Testis (tissue), 3 donors: ENCODE measurements around the gene PSAP. TPM values are rescaled to one million over a fixed set of nuclear protein-coding genes. Genes with fewer than 3 reads are reported as not detected.
A peak's percentile ranks its signal among the peaks of the same experiment; 100 is the strongest.

Source experiments
- DNase-seq: peaks from one replicate; pipeline ENCODE4 v3.0.0-alpha.2; 2019
- H3K27ac ChIP-seq, 2 donors: fragments of 200-600 bp; sonication (generic); one replicate each; pipeline ENCODE4 v1.5.1; 2019
- H3K27me3 ChIP-seq: fragments of 200-600 bp; sonication (generic); one replicate; pipeline ENCODE4 v1.5.1; 2019
- H3K36me3 ChIP-seq: fragments of 200-600 bp; sonication (generic); one replicate; pipeline ENCODE4 v1.5.1; 2017; ENCODE audit warnings: low read depth; ENCODE audit errors: missing control alignments
- H3K4me1 ChIP-seq: fragments of 200-600 bp; sonication (generic); one replicate; pipeline ENCODE4 v1.5.1; 2019
- H3K4me3 ChIP-seq, 2 donors: fragments of 200-600 bp; sonication (generic); one replicate each; pipeline ENCODE4 v1.5.1; 2017 to 2019
- H3K9me3 ChIP-seq: fragments of 200-600 bp; sonication (generic); one replicate; pipeline ENCODE4 v1.5.1; 2017
- CTCF ChIP-seq, 3 experiments: fragments of 450-650 bp in 2 of 3; fragments of 200-600 bp in 1 of 3; sonication (generic) in 1 of 3; IDR thresholded peaks; one replicate each; pipeline ENCODE4 v1.5.1; 2016 to 2019; ENCODE audit warnings: antibody characterized with exemption in 3 of 3, mild to moderate bottlenecking in 2 of 3, moderate library complexity in 1 of 3
- POLR2A ChIP-seq: fragments of 450-650 bp; IDR thresholded peaks from one replicate; pipeline ENCODE4 v1.6.1; 2017; ENCODE audit warnings: antibody characterized with exemption, mild to moderate bottlenecking, moderate library complexity
- WGBS, 2 donors: methylation state at CpG; one replicate each; pipeline ENCODE4 v1.1.5; 2018; 5-methylcytosine and 5-hydroxymethylcytosine counted together
- intact Hi-C: fragments of 100-400 bp; cut with DNase I; formaldehyde crosslinking; loops from one replicate; pipeline ENCODE4 v1.15.1; 2023; ENCODE audit warnings: low total_unique reads
- polyA plus RNA-seq: library from polyadenylated mRNA; stranded (reverse); fragments of 350-450 nt; fragmentation: Illumina TruSeq; extraction: RNeasy Lipid Tissue Mini Kit (QIAGEN cat#74804); gene quantifications from one replicate; pipeline ENCODE4 v1.2.3, GENCODE V29; 2014; ENCODE audit warnings: low read depth, low replicate concordance; ENCODE audit not compliant: insufficient read depth
- total RNA-seq, 2 donors: library from RNA; depleted of rRNA; stranded (reverse); fragments of >200 nt; gene quantifications; one replicate each; pipeline ENCODE4 v1.2.3, GENCODE V29; 2016

Gene PSAP
- total and polyA plus RNA-seq, 3 donors from 2014 or later, result 1,011 to 1,399 (median 1,346) TPM

DNA sequence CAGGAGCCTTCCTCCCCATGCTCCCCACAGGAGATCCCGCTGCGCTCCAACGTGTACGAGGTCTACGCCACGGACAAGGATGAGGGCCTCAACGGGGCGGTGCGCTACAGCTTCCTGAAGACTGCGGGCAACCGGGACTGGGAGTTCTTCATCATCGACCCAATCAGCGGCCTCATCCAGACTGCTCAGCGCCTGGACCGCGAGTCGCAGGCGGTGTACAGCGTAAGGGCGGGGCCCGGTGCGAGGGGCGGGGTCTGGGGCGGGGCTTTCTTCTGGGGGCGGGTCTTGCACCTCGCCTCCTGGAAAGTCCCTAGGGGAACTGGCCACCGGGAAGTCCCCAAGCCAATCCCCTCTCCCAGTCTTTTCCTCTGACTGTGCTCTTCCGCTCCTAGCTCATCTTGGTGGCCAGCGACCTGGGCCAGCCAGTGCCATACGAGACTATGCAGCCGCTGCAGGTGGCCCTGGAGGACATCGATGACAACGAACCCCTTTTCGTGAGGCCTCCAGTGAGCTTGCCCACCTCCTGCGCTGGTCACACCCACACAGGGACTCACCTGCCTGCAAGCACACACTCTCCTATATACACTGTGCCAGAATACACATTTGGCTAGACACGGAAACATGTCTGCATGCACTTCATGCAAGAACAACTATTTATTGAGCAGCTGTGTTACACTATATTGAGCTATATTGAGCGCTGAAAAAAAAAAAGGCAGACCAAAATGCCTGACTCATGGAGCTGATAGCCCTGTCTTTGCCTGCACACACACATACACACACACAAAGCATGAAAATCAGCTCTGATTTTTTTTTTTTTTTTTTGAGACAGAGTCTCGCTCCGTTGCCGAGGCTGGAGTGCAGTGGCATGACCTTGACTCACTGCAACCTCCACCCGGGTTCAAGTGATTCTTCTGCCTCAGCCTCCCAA, 45.0 kb downstream of the PSAP start:
- DNase-seq, result peak; percentile 46
- Histone ChIP-seq H3K27ac (no peak overlapping the region), H3K9me3 (no peaks in the 10 kb centered on the region), H3K27me3 (no peaks in the 10 kb centered on the region), H3K4me3 (peak overlapping the region in 1 of 2 donors; percentile 18), H3K36me3 (no peaks in the 10 kb centered on the region), H3K4me1 (no peaks in the 10 kb centered on the region)
- intact Hi-C loops, result no loop called here
- TF ChIP-seq POLR2A (no peak), CTCF (IDR thresholded peaks at IDR 0.05) (no peak)
- WGBS, 2 donors, result 36 to 54% methylated on average over 12 to 37 of the region's 41 CpGs

DNA sequence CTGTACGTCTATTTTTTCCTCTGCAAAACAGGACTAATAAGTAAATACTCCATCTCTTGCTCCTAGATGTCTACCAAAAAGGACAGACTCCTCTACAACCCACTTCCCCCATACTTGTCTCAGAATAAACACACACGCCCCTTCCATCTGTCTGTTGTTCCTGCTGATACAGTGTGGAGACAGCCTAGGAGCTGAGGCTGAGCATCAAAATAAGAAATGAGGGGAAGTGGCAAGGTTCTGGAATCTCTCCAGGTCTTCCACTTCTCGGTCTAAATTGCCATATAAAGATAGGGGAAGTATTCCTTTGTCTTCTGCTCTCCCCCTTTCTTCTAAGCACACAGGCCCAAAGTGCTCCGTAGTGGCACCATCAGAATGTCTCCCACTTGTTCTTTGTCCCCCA, 47.0 kb downstream of the PSAP start:
- Histone ChIP-seq H3K27me3 (no peaks in the 10 kb centered on the region), H3K4me3 (no peak overlapping the region), H3K9me3 (no peaks in the 10 kb centered on the region), H3K27ac (no peak overlapping the region), H3K36me3 (no peaks in the 10 kb centered on the region), H3K4me1 (no peaks in the 10 kb centered on the region)
- intact Hi-C loops, result no loop called here
- TF ChIP-seq POLR2A (no peak), CTCF (IDR thresholded peaks at IDR 0.05) (no peak)
- WGBS, 2 donors, result 47 to 51% methylated on average over 4 of the region's 4 CpGs
- DNase-seq, result no peak

GRCh38 chr10:71802715-71803488, 48.1 kb downstream of the PSAP start:
- no peaks in the 10 kb centered on the region for H3K36me3 ChIP-seq
- intact Hi-C loops, result no loop called here
- no peaks in the 10 kb centered on the region for H3K9me3 ChIP-seq
- H3K4me1 ChIP-seq, result no peaks in the 10 kb centered on the region
- DNase-seq, result no peak
- TF ChIP-seq CTCF (IDR thresholded peaks at IDR 0.05), result no peak
- TF ChIP-seq POLR2A, result no peak
- H3K27me3 ChIP-seq, result no peaks in the 10 kb centered on the region
- 90 to 95% methylated on average over 12 to 18 of the region's 18 CpGs for WGBS, 2 donors
- no peak overlapping the region for H3K4me3 ChIP-seq
- H3K27ac ChIP-seq, result no peak overlapping the region

- DNase-seq, result no peak
- H3K9me3 ChIP-seq, result no peaks in the 10 kb centered on the region
- WGBS, 2 donors, result 93 to 98% methylated on average over 6 of the region's 6 CpGs
- TF ChIP-seq CTCF (IDR thresholded peaks at IDR 0.05) (no peak), POLR2A (no peak)
- no peaks in the 10 kb centered on the region for H3K27me3 ChIP-seq
- H3K4me1 ChIP-seq, result no peaks in the 10 kb centered on the region
- intact Hi-C loops, result no loop called here
- no peak overlapping the region for H3K27ac ChIP-seq
- H3K36me3 ChIP-seq, result no peaks in the 10 kb centered on the region
- H3K4me3 ChIP-seq, result no peak overlapping the region
These were observed 48.8 kb downstream of the PSAP start for GRCh38 chr10:71802235-71802634.
